OCI-M1 (cell line): ENCODE results near the gene CEP76.

Experiments
- DNase-seq: peaks from one replicate; lab custom pipeline; 2025; lab: John Stamatoyannopoulos, UW

Gene CEP76

DNA sequence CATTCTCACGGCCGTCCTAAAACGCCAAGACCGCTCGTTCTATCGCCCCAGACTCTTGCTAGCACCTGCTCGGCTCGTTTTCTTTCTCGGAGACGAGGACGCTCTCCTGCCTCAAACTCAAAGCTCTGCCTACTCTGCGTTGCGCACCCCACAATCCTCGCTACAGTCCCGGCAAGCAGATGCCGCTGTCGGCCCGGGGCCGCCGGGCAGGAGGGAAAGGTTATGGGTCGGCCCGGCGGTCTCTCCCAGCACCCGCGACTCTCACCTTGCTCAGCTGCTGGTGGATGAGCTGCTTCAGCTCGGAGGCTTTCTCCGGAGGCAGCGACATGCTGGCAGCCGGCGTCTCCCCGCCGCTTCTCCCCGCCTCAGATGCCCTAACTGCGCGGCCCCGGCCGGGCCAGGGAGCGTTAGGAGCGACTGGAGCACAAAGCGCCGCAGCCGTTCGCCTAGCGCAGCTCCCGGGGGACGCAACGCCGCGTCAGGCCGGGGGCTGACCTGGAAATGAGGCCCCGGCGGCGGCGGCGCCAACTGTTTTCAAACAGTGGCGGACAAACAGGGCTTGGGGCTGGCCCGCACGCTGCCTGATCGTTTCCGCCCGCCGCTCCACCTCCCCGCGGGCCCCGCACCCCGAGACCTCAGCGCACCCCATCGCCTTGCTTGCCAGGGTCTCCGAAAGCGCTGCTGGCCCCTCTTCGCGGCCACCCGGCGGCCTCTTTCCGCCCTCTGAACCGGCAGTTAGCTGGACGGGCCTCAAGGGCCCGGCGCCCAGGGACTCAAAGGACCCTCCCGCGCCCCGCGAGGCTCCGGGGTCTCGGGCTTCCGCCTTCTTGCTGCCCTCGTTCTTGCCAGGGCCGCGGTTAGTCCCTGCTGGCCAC lies at the start of gene CEP76, which contains the start of gene PSMG2:
CEP76 (minus strand) TSS at position 503 of the 875 bp plus-strand sequence; CDS start at position 328, 175 bp downstream.
PSMG2 (plus strand) TSS at position 822 of the 875 bp plus-strand sequence. CDS start 66 bp downstream, outside the sequence.
- DNase-seq: peak; percentile 92

DNA sequence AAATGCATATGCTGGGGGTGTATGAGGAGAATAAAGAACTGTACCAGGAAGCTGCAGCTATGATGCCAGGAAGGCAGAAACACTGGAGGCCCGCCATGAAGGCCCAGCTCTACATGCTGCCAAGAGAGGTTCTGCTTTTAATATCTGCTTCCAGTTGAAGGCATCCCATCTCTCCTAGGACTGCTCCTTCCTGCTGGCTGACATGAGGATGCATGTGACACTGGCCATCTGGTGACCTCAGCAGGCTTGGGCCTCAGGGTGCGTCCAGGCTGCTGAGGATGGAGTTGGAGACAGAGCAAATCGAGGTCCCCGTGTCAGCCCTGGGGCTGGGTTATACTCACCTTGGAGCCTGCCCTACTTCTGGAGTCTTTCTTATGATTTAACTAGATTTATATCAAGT lies 49.4 kb upstream of the CEP76 start:
- no peak for DNase-seq

GRCh38 chr18:12751503-12751884 lies 49.0 kb upstream of the CEP76 start:
- no peak for DNase-seq

GRCh38 chr18:12750715-12751502 lies 48.4 kb upstream of the CEP76 start:
- no peak for DNase-seq

DNA sequence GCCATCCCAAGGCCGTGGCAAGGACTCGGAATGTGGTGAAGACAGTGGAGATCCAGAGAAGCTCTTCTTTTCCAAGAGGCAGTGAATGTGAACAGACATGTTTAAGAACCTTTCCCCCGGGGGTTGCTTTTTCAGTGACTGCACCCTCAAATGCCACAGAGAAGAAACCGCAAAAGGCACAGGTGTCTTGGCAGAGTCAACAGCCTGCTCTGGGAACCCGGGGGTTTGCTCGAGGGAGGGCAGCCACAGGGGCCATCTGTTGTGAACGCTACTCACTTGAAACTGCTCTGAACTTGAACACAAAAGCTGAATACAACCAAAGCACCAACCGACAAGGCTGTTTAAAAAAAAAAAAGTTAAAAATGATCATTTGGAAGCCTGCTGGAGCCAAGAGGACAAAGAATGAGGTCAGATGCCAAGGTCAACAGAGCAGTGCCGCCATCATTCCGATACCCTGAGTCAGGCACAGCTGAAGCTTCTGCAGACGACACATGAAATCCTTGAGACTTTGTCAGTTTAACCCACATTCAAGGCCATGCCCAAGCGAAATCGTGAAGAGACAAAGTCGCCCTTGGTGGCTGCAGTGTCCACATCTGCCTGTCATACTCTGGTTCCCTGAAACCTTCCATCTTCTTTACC lies 47.7 kb upstream of the CEP76 start:
- no peak for DNase-seq

- DNase-seq: no peak
Observed at GRCh38 chr18:12749121-12749520, 46.6 kb upstream of the CEP76 start.

DNA sequence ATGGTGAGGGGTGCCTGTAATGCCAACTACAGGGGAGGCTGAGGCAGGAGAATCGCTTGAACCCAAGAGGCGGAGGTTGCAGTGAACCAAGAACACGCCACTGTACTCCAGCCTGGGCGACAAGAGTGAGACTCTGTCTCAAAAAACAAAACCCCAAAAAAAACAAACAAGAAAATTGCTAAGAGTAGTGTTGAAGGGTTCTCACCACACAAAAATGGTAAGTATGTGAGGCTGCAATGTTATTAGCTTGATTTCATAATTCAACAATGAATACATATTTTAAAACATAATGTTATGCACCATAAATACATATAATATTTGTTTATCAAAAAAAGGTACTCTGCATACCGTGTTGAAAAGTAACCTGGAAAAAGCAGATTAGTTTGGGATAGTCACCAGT lies 46.1 kb upstream of the CEP76 start:
- no peak for DNase-seq

DNA sequence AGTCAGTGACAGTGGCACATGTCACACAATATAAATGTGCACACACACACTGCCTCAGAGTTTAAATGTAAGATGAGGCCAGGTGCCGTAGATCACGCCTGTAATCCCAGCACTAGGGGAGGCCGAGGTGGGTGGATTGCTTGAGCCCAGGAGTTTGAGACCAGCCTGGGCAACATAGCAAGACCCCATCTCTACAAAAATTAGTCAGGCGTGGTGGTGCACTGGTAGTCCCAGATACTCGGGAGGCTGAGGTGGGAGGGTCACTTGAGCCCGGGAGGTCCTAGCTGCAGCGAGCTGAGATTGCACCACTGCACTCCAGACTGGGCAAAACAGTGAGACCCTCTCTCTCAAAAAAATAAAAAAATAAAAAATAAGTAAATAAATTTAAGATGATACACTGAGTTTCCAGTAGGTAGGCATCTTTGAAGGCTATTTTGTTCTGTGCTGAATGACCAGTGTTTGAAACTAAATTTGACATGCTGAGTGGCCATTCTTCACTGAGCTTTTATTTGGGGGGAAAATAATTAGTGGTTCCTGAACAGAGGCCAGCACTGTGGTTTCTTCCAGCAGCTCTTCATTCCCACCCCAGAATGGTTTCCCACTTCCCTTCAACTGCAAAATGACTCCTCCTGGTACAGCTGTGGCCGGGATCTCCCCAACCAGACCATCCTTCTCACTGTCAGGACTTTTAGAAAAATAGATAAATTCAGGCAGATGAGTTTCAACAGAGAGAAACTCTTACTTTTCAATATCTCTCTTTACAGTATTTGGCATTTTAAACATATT lies 45.2 kb upstream of the CEP76 start:
- DNase-seq: no peak

DNA sequence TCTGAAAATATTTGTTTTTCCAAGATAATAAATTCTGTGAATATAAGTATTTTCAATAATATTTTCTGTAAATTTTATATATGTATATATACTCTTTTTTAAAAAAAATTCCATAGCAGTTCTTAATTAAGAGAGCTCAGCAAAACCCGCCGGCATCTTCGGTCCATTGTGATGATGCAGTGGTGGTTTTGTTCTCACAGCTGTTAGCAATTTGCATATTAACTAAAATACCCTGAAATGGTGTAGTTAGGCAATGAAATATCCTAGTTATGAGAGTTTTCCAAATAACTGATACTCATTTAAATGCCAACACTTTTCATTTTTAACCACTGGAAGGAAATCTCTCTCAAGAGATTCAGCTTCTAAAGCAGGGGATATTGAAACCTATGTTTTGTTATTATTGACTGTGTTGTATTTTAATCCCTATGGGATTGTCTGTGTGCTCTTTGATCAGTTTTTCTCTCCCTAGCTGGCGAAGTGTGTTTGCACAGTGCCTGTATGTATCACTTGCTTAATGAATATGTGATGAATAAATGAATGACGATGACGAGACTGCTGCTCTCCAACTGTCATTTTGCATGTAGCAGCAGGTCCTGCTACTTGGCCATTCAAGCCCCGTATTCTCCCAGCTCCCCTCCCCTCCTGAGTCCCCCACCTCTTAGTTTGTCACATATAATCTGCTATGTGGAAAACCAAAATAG lies 42.7 kb upstream of the CEP76 start:
- no peak for DNase-seq

- peak; percentile 82 for DNase-seq
Observed at GRCh38 chr18:12744103-12744502, 41.6 kb upstream of the CEP76 start.

- DNase-seq: no peak
Observed at GRCh38 chr18:12742453-12742852, 39.9 kb upstream of the CEP76 start.

GRCh38 chr18:12741351-12741750 lies 38.8 kb upstream of the CEP76 start:
- DNase-seq: no peak

- no peak for DNase-seq
Observed at GRCh38 chr18:12737243-12737902, 34.9 kb upstream of the CEP76 start.

DNA sequence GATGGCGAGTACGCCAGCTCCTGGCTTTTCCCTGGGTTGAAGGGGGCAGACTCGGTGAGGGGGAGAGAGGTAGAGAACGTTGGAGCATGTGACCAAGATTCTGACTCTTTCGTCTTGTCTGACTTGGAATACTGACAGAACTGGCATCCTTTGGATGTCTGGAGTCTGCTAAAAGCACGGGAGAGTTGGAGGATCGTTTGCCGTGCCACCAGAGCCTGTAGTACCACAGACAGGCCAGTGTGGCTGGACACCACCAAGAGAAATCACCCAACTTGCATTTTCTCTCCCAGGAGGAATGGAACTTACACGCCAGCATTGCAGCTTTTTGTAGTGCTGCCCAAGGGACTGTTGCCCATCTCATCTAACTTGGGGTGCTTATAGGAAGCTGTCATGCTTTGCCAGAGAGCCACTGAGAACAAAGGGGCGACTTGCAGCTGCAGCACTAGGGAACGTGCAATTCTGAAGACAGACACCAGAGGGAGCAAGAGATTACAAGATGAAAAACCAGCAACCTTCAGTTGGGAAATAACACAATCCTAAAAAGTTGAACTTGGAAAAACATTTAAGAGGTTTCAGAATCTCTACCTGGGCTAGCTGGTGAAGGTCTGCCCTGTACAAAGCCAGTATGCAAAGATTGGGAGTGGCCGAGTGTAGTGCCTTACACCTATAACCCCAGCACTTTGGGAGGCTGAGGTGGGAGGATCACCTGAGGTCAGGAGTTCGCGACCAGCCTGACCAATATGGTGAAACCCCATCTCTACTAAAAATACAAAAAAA lies 24.4 kb upstream of the CEP76 start:
- peak; percentile 84 for DNase-seq

DNA sequence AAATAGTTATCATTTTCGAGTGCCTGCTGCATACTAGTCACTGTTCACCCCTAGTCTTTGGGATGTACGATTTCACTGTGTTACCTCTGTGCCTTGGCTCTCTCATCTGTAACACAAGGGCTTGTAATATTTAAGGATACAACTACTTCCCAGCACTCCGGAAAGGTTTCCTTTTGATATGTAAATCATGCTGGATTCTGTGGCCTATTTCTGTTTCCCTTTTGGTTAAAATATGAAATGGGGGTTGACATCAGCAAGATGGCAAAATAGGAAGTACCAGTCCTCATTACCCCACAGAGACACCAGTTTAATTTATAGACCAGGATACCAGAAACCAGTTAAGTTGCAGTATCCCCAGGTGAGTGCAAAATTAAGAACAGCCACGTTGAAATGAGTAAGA lies 23.8 kb upstream of the CEP76 start:
- DNase-seq: no peak

DNA sequence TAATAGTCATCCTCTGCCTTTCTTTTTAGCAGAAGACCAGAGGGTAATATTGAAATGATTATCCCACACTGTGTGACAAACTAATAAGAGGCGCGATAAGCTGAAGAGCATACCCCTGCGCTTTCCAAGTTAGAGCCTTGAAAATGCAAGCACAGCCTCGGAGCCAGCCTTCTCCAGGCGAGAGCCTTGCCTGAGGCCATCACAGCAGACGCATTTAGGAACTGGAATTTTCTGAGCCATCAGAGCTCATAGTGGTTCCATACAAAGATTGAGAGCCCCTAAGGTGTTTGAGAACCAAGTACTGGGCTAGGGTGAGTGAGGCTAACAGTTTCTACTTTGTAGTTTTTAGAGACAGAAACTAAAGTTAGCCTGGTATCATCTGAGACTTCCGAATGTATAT lies 20.2 kb upstream of the CEP76 start:
- no peak for DNase-seq

GRCh38 chr18:12721495-12722275 lies 19.2 kb upstream of the CEP76 start:
- DNase-seq: no peak

- DNase-seq: no peak
Observed at GRCh38 chr18:12711446-12711845, 8.9 kb upstream of the CEP76 start.

DNA sequence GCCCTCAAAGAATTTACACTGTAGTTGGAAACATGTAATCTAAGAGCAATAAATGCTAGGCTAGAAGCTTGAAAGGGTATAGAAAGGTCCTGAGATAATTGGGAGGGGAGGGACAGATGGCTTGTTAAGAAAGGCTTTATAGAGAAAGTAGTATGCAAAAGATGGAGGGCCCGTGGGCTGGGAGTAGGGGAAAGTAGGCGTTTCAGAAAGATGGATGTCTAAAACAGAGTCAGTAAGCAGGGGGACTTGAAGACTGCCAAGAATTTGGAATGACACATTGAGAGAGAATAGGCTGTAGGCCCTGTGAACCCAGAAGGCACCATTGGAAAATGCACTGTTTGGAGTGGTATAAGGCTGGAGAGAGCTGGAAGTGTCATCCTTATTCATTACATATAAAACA lies 1.1 kb upstream of the CEP76 start:
- peak; percentile 63 for DNase-seq
